GM12891 (cell line): ENCODE results near the gene STPG3.

Experiments used
- POLR2A ChIP-seq: IDR thresholded peaks from 2 replicates; pipeline ENCODE4 v1.6.1; 2011; ENCODE audit warnings: low read depth, low read length, control low read depth
- POLR2AphosphoS5 ChIP-seq: IDR thresholded peaks from 2 replicates; pipeline ENCODE4 v1.6.1; 2011; ENCODE audit warnings: low read depth, low read length, control low read depth

DNA sequence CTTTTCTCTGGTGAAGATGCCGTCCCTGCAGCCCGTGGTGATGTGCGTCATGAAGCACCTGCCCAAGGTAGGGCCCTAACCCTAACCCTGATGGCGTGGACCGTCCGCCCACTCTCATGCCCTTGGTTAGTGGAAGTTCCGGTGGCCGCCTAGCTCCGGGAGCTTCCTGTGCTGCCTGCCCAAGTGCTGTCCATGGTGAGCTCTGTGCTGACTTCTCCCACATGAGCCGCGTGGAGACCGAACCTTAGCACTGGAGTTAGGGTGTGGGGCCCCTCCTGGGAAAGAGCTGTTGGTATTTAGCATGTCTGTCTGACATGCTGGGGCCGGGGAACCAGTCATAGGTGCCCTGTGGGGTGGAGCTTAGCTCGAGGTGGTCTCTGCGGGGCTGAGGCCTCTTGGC is 5.3 kb downstream of the STPG3 start:
- TF ChIP-seq POLR2AphosphoS5 = no peak
- TF ChIP-seq POLR2A = no peak
